Activated CD4-positive, alpha-beta memory T cell treated with anti-CD3 and anti-CD28 coated beads, Interleukin-2, amount 10 ng/mL, durations not matched to agents 7 days and 5 days (primary cell): ENCODE results near the gene MRTFA. TPM values are rescaled to one million over a fixed set of nuclear protein-coding genes. Genes with fewer than 3 reads are reported as not detected.
"Not testable (repeated sequence)": the region's sequence is repeated elsewhere in the genome, so short reads cannot be mapped to it uniquely, and the experiment has no call there.

Experiments used
- CTCF ChIA-PET: fragments of 350-600 bp; sonication (Branson Sonifier 250); formaldehyde crosslinking; loops from one replicate; lab custom pipeline; 2021; ENCODE audit warnings: antibody characterized with exemption, inconsistent platforms; lab: Charles Lee
- POLR2A ChIA-PET: fragments of 350-600 bp; sonication (Branson Sonifier 250); formaldehyde crosslinking; loops from one replicate; lab custom pipeline; 2021; ENCODE audit warnings: antibody characterized with exemption; lab: Charles Lee
- DNase-seq: peaks from one replicate; pipeline ENCODE4 v3.0.0-alpha.2; 2020
- H3K27ac Mint-ChIP-seq: one replicate; pipeline ENCODE4 v1.8.0; 2021; ENCODE audit warnings: mild to moderate bottlenecking, mixed read lengths
- H3K27me3 Mint-ChIP-seq: one replicate; pipeline ENCODE4 v1.8.0; 2021; ENCODE audit warnings: mixed read lengths
- H3K36me3 Mint-ChIP-seq: one replicate; pipeline ENCODE4 v1.8.0; 2021; ENCODE audit warnings: low read depth, mixed read lengths
- H3K4me1 Mint-ChIP-seq: one replicate; pipeline ENCODE4 v1.8.0; 2021; ENCODE audit warnings: mixed read lengths
- H3K4me3 Mint-ChIP-seq: one replicate; pipeline ENCODE4 v1.8.0; 2021; ENCODE audit warnings: mild to moderate bottlenecking, mixed read lengths
- H3K9me3 Mint-ChIP-seq: one replicate; pipeline ENCODE4 v1.8.0; 2021; ENCODE audit warnings: mixed read lengths
- total RNA-seq, 2 experiments: library from RNA; stranded (reverse); gene quantifications; one replicate each; pipeline ENCODE4 v1.2.3, GENCODE V29; 2021

MRTFA gene
- total RNA-seq, 2 experiments from 2014 or later = 58.5 to 61.5 TPM

DNA sequence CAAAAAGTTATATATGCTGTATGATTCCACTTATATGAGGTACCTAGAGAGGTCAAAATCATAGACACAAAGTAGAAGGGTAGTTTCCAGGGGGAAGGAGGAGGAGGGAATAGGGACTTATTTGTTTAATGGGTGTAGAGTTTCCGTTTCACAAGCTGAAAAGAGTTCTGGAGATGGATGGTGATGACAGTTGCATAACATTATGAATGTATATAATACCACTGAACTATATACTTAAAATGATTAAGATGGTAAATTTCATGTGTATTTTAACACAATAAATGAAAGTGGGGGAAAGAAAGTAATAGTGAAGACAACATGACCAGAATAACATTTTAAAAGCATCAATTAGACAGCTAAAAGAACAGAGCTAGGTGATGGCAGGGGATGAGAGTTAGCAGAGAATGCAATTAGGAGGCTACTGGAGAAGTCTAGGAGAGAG is 51.2 kb downstream of the MRTFA start:
- H3K36me3 Mint-ChIP-seq = peaks cover 9% of the 10 kb centered on the region
- ChIA-PET CTCF (no interaction called here), POLR2A (interaction anchor here (0.5 kb wide), 1 partner anchor 356 kb away, joined by 3 read pairs; no protein-coding TSS in a partner anchor)
- no peak overlapping the region for H3K4me3 Mint-ChIP-seq
- peaks cover 19% of the 10 kb centered on the region for H3K4me1 Mint-ChIP-seq
- H3K27me3 Mint-ChIP-seq = no peaks in the 10 kb centered on the region
- no peaks in the 10 kb centered on the region for H3K9me3 Mint-ChIP-seq
- no peak for DNase-seq
- no peak overlapping the region for H3K27ac Mint-ChIP-seq

DNA sequence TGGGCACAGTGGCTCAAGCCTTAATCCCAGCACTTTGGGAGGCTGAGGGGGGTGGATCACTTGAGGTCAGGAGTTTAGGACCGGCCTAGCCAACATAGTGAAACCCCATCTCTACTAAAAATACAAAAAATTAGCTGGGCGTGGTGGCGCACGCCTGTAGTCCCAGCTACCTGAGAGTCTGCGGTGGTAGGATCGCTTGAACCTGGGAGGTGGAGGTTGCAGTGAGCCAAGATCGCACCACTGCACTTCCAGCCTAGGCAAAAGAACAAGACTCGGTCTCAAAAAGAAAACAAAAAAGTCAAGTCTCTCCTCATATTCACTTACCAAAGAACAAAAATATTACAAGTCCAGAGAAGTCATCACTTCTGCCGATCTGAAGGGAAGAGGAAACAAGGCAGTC is 51.8 kb downstream of the MRTFA start:
- H3K4me3 Mint-ChIP-seq, DNase-seq, H3K27me3 Mint-ChIP-seq, H3K27ac Mint-ChIP-seq, H3K9me3 Mint-ChIP-seq, POLR2A ChIA-PET, H3K36me3 Mint-ChIP-seq: not testable (repeated sequence)
- H3K4me1 Mint-ChIP-seq = peaks cover 19% of the 10 kb centered on the region
- CTCF ChIA-PET = interaction anchor here (2.7 kb wide), 1 partner anchor 51 kb away, joined by 11 read pairs; no protein-coding TSS in a partner anchor

DNA sequence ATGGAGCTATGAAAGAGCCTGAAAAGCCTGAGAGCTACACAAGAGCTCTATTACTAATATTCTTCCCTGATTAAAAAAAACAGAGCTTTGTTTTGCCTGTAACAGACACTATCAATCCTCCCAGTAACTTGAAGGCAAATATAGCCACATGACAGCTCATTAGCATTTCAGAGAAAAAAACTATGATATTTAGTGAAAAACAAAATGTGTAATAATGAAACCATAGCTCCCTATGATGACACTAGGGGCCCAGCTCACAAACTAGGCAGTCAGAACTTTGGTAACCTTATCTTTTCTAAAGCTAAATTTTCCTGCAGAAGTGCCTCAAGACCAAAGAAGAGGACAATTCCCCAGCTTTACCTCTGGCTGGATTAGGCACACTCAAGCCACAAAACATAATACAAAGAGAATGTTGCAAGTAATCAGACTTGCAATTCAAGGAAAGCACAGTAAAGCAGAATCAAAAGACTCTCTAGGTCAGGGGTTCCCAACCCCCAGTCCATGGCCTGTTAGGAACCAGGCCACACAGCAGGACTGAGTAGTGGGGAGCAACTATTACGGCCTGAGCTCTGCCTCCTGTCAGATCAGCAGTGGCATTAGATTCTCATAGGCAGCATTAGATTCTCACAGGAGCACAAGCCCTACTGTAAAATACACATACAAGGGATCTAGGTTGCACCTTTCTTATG is 53.3 kb downstream of the MRTFA start:
- H3K9me3 Mint-ChIP-seq = no peaks in the 10 kb centered on the region
- no peak for DNase-seq
- peak overlapping the region; percentile 29 for H3K27ac Mint-ChIP-seq
- ChIA-PET CTCF (interaction anchor here (0.7 to 2.7 kb wide), 5 partner anchors 45 to 59 kb away, joined by 3 to 11 read pairs (median 4); no protein-coding TSS in a partner anchor), POLR2A (interaction anchor here (0.8 to 1.8 kb wide), 4 partner anchors 49 to 470 kb away, joined by 3 to 9 read pairs (median 4); partner anchors contain the start of gene MRTFA)
- H3K4me1 Mint-ChIP-seq = peaks cover 24% of the 10 kb centered on the region
- H3K36me3 Mint-ChIP-seq = peaks cover 8% of the 10 kb centered on the region
- no peaks in the 10 kb centered on the region for H3K27me3 Mint-ChIP-seq
- H3K4me3 Mint-ChIP-seq = no peak overlapping the region

DNA sequence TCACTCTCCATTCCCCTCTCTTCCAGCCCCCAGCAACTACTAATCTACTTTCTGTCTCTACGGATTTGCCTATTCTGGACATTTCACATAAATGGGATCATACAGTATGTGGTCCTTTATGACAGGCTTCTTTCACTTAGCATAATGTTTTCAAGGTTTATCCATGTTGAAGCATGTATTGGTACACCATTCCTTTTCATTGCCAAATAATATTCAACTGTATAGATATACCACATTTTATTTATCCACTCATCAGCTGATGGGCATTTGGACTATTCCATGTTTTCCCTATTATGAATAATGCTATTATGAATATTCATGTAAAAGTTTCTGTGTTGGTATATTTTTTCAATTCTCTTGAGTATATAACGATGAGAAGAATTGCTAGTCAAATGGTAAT is 54.5 kb downstream of the MRTFA start:
- no peak for DNase-seq
- ChIA-PET CTCF (interaction anchor here (1.0 to 1.4 kb wide), 2 partner anchors 50 to 58 kb away, joined by 3 to 7 read pairs; no protein-coding TSS in a partner anchor), POLR2A (interaction anchor here (1.8 kb wide), 1 partner anchor 48 kb away, joined by 9 read pairs; no protein-coding TSS in a partner anchor)
- H3K4me1 Mint-ChIP-seq = peaks cover 29% of the 10 kb centered on the region
- H3K27ac Mint-ChIP-seq = no peak overlapping the region
- no peaks in the 10 kb centered on the region for H3K9me3 Mint-ChIP-seq
- H3K36me3 Mint-ChIP-seq = peaks cover 9% of the 10 kb centered on the region
- no peaks in the 10 kb centered on the region for H3K27me3 Mint-ChIP-seq
- H3K4me3 Mint-ChIP-seq = no peak overlapping the region

DNA sequence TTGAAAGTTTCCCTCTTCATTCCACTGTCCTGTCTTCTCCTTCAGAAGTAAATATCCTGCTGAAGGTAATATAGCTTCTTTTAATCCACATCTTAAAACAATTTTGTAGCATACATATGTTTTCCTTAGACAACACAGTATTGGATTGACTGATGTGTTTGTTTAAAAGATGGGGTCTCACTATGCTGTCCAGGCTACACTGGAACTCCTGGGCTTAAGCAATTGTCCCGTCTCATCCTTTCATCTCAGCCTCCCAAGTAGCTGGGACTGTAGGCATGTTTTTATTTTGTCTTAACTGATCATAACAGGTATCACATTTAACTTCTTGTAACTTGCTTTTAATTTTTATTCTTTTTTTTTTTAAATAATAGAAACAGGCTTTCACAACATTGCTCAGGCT is 55.9 kb downstream of the MRTFA start:
- H3K4me3 Mint-ChIP-seq = no peak overlapping the region
- H3K27me3 Mint-ChIP-seq = no peaks in the 10 kb centered on the region
- ChIA-PET CTCF (no interaction called here), POLR2A (no interaction called here)
- H3K36me3 Mint-ChIP-seq = peaks cover 7% of the 10 kb centered on the region
- H3K9me3 Mint-ChIP-seq = no peaks in the 10 kb centered on the region
- H3K4me1 Mint-ChIP-seq = peaks cover 29% of the 10 kb centered on the region
- no peak overlapping the region for H3K27ac Mint-ChIP-seq
- DNase-seq = no peak

DNA sequence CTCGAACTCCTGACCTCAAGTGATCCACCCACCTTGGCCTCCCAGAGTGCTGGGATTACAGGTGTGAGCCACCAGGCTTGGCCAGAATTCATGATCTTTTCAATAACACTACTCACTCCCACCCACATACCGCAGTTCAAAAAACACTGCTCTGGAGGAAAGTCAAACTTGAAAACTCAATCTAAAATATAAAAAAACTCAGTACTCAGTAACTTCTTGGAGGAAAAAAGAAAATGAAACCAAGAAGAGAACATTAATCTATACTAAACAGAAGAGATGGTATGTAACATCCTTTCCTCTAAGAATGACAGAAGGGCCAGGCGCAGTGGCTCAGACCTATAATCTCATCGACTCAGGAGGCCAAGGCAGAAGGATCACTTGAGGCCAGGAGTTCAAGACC is 58.3 kb downstream of the MRTFA start:
- ChIA-PET CTCF (no interaction called here), POLR2A (no interaction called here)
- Mint-ChIP-seq H3K4me3 (no peak overlapping the region), H3K4me1 (peaks cover 19% of the 10 kb centered on the region), H3K27ac (peak overlapping the region; percentile 41), H3K9me3 (no peaks in the 10 kb centered on the region), H3K27me3 (no peaks in the 10 kb centered on the region), H3K36me3 (peaks cover 4% of the 10 kb centered on the region)
- DNase-seq = no peak

DNA sequence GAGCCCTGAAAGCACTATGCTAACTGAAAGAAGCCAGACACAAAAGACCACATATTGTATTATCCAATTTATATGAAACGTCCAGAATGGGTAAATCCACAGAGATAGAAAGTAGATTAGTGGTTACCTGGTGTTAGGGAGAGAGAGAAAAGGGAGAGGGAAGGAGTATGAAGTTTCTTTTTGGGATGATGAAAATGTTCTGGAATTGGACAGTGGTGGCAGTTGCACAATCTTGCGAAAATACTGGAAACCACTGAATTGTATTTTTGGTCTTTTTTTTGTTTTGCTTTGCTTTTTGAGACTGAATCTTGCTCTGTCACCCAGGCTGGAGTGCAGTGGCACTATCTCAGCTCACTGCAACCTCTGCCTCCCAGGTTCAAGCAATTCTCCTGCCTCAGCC is 63.5 kb downstream of the MRTFA start:
- ChIA-PET CTCF (no interaction called here), POLR2A (no interaction called here)
- peaks cover 3% of the 10 kb centered on the region for H3K4me1 Mint-ChIP-seq
- no peak for DNase-seq
- no peak overlapping the region for H3K4me3 Mint-ChIP-seq
- no peaks in the 10 kb centered on the region for H3K27me3 Mint-ChIP-seq
- H3K9me3 Mint-ChIP-seq = peaks cover 3% of the 10 kb centered on the region
- no peak overlapping the region for H3K27ac Mint-ChIP-seq
- H3K36me3 Mint-ChIP-seq = peaks cover 13% of the 10 kb centered on the region

DNA sequence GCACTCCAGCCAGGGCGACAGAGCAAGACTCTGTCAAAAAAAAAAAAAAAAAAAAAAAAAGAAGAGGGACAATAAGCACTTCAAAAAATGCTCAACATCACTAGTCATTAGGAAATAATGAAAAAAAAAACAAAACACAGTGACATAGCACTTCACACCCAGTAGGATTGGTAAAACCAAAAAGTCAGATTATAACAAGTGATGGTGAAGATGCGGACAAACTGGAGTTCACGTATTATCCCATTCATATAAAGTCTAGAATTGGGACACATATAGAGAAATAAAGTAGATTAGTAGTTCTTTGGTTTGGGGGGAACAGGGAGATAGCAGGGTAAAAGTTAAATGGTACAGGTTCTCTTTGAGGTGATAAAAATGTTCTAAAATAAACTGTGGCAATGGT is 64.6 kb downstream of the MRTFA start:
- Mint-ChIP-seq H3K36me3 (peaks cover 13% of the 10 kb centered on the region), H3K27ac (no peak overlapping the region), H3K9me3 (peaks cover 3% of the 10 kb centered on the region), H3K27me3 (no peaks in the 10 kb centered on the region), H3K4me1 (no peaks in the 10 kb centered on the region), H3K4me3 (no peak overlapping the region)
- POLR2A ChIA-PET = no interaction called here
- CTCF ChIA-PET = no interaction called here
- no peak for DNase-seq

DNA sequence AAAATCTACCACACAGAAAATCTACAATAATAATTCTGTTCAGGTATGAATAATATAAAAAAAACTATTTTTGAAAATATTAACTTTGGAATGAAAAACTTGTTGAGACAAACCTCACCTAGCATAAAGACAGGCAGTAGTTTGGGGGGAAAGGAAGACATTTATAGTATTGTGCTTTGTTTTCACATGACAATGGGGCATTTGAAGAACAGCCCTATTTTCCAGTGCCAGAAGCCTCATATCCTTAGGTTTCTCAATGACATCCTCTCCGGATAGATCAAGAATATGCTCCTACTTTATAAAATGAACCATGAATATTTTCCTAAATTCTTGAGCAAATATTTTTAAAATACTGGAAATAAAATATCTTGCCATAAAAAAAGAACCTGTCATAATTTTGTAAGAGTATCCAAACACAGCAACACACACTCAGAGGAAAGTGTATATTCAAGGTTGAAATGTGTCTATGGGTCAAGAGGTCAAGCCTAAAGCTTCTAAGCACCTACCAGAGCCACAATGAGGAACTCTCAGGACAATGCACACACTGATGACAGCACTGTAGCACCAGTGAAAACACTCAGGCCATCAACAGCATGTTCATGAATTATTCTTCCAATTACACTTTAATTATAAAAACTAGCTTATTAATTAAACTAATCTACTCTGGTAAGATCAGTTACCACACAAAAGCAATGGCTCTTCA is 68.7 kb downstream of the MRTFA start:
- H3K4me1 Mint-ChIP-seq = no peaks in the 10 kb centered on the region
- no peaks in the 10 kb centered on the region for H3K27me3 Mint-ChIP-seq
- H3K27ac Mint-ChIP-seq = no peak overlapping the region
- DNase-seq = no peak
- peaks cover 11% of the 10 kb centered on the region for H3K36me3 Mint-ChIP-seq
- H3K4me3 Mint-ChIP-seq = no peak overlapping the region
- H3K9me3 Mint-ChIP-seq = peaks cover 1% of the 10 kb centered on the region
- ChIA-PET CTCF (interaction anchor here (1.2 kb wide), 1 partner anchor 43 kb away, joined by 4 read pairs; no protein-coding TSS in a partner anchor), POLR2A (no interaction called here)

DNA sequence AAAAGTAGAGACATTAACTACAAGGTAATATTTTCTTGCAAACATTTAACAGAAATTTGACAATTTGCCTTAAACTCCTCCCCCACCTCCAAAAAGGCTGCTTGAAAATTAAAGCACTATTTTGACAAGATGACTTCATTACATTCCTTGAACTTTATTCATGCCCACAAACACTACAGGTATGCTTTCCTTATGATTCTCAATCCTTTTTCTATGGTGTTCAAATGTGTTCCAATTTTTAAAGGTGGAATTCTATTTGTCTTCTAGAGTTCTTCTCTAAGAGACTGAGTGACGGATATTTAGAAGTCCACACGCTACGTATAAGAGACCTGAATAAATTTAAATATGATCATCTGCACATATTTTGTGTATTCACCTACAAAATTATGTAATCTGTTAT is 69.4 kb downstream of the MRTFA start:
- H3K4me3 Mint-ChIP-seq = no peak overlapping the region
- ChIA-PET POLR2A (interaction anchor here (0.9 kb wide), 1 partner anchor 151 kb away, joined by 3 read pairs; no protein-coding TSS in a partner anchor), CTCF (no interaction called here)

DNA sequence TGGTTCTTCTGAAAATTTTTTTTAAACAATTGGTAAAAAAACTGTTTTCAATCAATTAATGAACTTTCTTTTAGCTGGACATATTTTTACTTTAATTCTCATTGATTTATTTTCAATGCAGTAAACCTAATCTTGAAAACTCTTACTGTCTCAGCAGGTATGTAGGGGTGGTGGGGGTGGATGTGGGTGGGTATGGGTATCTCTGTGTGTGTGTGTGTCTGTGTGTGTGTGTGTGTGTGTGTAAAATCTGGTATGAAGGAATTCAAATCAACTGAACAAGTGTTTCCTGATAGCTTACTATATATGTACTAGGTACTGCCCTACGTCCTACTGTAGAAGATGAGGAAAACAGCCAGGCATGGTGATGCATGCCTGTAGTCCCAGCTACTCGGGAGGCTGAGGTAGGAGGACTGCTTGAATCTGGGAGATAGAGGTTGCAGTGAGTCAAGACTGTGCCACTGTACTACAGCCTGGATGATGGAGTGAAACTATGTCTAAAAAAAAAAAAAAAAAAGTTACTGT is 75.5 kb downstream of the MRTFA start:
- H3K36me3 Mint-ChIP-seq = peaks cover 6% of the 10 kb centered on the region
- DNase-seq = no peak
- H3K4me1 Mint-ChIP-seq = peaks cover 9% of the 10 kb centered on the region
- no peak overlapping the region for H3K4me3 Mint-ChIP-seq
- no peaks in the 10 kb centered on the region for H3K9me3 Mint-ChIP-seq
- H3K27me3 Mint-ChIP-seq = no peaks in the 10 kb centered on the region
- ChIA-PET POLR2A (interaction anchor here (0.8 kb wide), 1 partner anchor 76 kb away, joined by 3 read pairs; the partner anchor contains the start of gene MRTFA), CTCF (interaction anchor here (0.7 kb wide), 1 partner anchor 81 kb away, joined by 3 read pairs; no protein-coding TSS in a partner anchor)
- H3K27ac Mint-ChIP-seq = no peak overlapping the region

More for the DNA sequence above, 69.4 kb downstream of the MRTFA start:
- Mint-ChIP-seq H3K9me3 (no peaks in the 10 kb centered on the region), H3K27me3 (no peaks in the 10 kb centered on the region), H3K4me1 (no peaks in the 10 kb centered on the region), H3K27ac (no peak overlapping the region), H3K36me3 (peaks cover 10% of the 10 kb centered on the region)
- DNase-seq = no peak

DNA sequence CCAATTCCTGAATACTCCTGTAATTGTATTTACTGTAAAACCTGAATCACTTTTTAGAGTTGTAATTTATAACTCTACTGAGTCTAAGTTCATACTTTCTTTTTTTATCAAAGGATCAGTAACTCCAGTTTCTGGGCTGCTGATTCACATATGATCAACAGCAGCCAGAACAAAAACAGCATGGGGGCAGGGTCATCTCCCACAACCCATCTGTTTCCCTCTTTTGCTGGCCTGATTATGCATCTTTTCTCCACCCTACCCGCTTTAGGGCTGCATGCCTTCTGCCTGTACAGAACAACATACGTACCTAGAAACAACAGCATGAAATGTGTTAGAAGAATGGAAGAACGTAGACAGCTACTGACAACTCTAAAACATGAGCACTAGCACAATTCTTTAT is 76.0 kb downstream of the MRTFA start:
- ChIA-PET POLR2A (interaction anchor here (0.8 kb wide), 1 partner anchor 76 kb away, joined by 3 read pairs; the partner anchor contains the start of gene MRTFA), CTCF (no interaction called here)
- Mint-ChIP-seq H3K9me3 (no peaks in the 10 kb centered on the region), H3K36me3 (peaks cover 6% of the 10 kb centered on the region), H3K4me3 (no peak overlapping the region), H3K27ac (no peak overlapping the region), H3K27me3 (no peaks in the 10 kb centered on the region), H3K4me1 (peaks cover 9% of the 10 kb centered on the region)
- no peak for DNase-seq

DNA sequence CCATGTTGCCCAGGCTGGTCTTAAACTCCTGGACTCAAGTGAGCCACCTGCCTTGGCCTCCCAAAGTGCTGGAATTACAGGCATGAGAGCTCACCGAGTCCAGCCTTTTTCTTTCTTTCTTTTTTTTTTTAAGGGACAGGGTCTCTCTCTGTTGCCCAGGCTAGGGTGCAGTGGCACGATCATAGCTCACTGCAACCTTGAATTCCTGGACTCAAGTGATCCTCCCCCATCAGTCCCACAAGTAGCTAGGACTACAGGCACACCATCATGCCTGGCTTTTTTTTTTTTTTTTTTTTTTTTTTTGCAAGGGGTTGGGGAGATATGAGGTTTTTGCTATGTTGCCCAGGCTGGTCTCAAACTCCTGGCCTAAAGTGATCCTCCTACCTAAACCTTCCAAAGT is 78.5 kb downstream of the MRTFA start:
- CTCF ChIA-PET = interaction anchor here (0.6 to 1.0 kb wide), 2 partner anchors 13 to 122 kb away, joined by 3 to 5 read pairs; no protein-coding TSS in a partner anchor
- H3K36me3 Mint-ChIP-seq = peaks cover 27% of the 10 kb centered on the region
- no peaks in the 10 kb centered on the region for H3K27me3 Mint-ChIP-seq
- H3K9me3 Mint-ChIP-seq = peaks cover 8% of the 10 kb centered on the region
- POLR2A ChIA-PET = no interaction called here
- peaks cover 12% of the 10 kb centered on the region for H3K4me1 Mint-ChIP-seq
- no peak for DNase-seq
- no peak overlapping the region for H3K4me3 Mint-ChIP-seq
- H3K27ac Mint-ChIP-seq = no peak overlapping the region
